ENCODE measurements around the gene MAP1LC3B.

The MAP1LC3B gene

GRCh38 chr16:87363771-87364455, 28.2 kb upstream of the MAP1LC3B start:
- DNase-seq (ENCODE audit: extremely low read depth, insufficient read length): no peak
- Histone ChIP-seq H3K4me3 (replicated peaks; ENCODE audit: low read depth, low read length) (no peak overlapping the region), H3K36me3 (ENCODE audit: control insufficient read depth, insufficient read depth, low read length) (peaks cover 14% of the 10 kb centered on the region), H3K27me3 (replicated peaks; ENCODE audit: control insufficient read depth, insufficient read depth, low read length) (no peaks in the 10 kb centered on the region)
- no peak for TF ChIP-seq CTCF (IDR thresholded peaks at IDR 0.05; ENCODE audit: insufficient read depth, low read length, poor library complexity, severe bottlenecking)

GRCh38 chr16:87365021-87365713, 27.0 kb upstream of the MAP1LC3B start:
- DNase-seq (ENCODE audit: extremely low read depth, insufficient read length): no peak
- H3K36me3 ChIP-seq (ENCODE audit: control insufficient read depth, insufficient read depth, low read length): peaks cover 9% of the 10 kb centered on the region
- H3K27me3 ChIP-seq (replicated peaks; ENCODE audit: control insufficient read depth, insufficient read depth, low read length): no peaks in the 10 kb centered on the region

DNA sequence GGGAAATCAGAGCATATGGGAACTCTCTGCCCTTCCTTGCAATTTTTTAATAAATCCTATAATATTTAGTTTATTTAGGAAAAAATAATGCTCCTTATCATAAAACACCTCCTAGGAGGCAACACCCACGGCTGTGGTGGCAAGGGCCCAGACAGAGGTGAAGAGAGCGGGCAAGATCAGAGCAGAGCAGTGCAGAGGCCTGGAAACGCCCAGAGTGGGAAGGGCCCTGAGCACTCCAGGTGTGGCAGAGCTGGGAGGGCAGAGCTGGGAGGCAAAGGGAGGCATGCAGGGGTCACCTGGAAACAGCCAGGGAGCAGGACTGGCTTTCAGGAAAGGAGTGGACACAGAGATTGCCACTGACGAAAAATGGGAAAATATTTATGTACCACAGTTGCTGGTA, 25.8 kb upstream of the MAP1LC3B start:
- no peak for TF ChIP-seq CTCF (IDR thresholded peaks at IDR 0.05; ENCODE audit: insufficient read depth, low read length, poor library complexity, severe bottlenecking)
- peaks cover 8% of the 10 kb centered on the region for H3K36me3 ChIP-seq (ENCODE audit: control insufficient read depth, insufficient read depth, low read length)
- no peaks in the 10 kb centered on the region for H3K27me3 ChIP-seq (replicated peaks; ENCODE audit: control insufficient read depth, insufficient read depth, low read length)
- no peak overlapping the region for H3K4me3 ChIP-seq (replicated peaks; ENCODE audit: low read depth, low read length)
- DNase-seq (ENCODE audit: extremely low read depth, insufficient read length): no peak

More at GRCh38 chr16:87365021-87365713, 27.0 kb upstream of the MAP1LC3B start:
- H3K4me3 ChIP-seq (replicated peaks; ENCODE audit: low read depth, low read length): no peak overlapping the region
- TF ChIP-seq CTCF (IDR thresholded peaks at IDR 0.05; ENCODE audit: insufficient read depth, low read length, poor library complexity, severe bottlenecking): no peak

DNA sequence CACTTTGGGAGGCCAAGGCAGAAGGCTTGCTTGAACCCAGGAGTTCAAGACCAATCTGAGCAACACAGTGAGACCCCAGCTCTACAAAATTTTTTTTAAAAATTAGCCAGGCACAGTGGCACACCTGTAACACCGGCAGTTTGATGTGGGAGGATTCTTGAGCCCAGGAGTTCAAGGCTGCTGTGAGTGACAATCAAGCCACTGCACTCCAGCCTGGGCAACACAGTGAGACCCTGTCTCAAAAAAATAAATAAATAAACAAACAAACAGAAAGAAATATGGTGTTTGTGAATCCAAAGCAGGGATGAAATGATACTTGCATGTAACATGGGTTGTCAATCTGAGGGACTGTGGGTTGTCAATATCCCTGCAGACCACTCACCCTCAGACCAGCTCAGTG, 25.2 kb upstream of the MAP1LC3B start:
- TF ChIP-seq CTCF (IDR thresholded peaks at IDR 0.05; ENCODE audit: insufficient read depth, low read length, poor library complexity, severe bottlenecking): no peak
- peaks cover 7% of the 10 kb centered on the region for H3K36me3 ChIP-seq (ENCODE audit: control insufficient read depth, insufficient read depth, low read length)
- no peak overlapping the region for H3K4me3 ChIP-seq (replicated peaks; ENCODE audit: low read depth, low read length)
- H3K27me3 ChIP-seq (replicated peaks; ENCODE audit: control insufficient read depth, insufficient read depth, low read length): no peaks in the 10 kb centered on the region
- no peak for DNase-seq (ENCODE audit: extremely low read depth, insufficient read length)

DNA sequence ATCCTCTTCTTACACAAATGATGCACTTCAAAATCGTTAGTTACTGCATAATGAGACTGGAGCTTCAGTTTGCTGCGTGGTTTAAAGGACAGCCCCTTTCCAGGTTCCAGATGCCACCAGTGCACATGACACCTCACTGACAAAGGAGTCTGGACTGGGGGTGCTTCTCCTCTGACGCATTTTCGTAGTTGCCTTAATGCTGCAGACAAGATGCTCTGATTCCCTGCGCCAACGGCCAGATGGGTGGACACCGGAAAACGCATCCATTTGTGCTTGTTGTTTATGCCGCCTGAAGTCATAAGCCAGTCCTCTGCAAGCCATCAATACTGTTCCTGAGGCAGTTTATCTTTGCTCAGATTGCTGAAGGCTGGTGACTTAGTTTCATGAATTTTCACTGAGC, 24.6 kb upstream of the MAP1LC3B start:
- Histone ChIP-seq H3K36me3 (ENCODE audit: control insufficient read depth, insufficient read depth, low read length) (peaks cover 7% of the 10 kb centered on the region), H3K27me3 (replicated peaks; ENCODE audit: control insufficient read depth, insufficient read depth, low read length) (no peaks in the 10 kb centered on the region), H3K4me3 (replicated peaks; ENCODE audit: low read depth, low read length) (no peak overlapping the region)
- no peak for DNase-seq (ENCODE audit: extremely low read depth, insufficient read length)
- no peak for TF ChIP-seq CTCF (IDR thresholded peaks at IDR 0.05; ENCODE audit: insufficient read depth, low read length, poor library complexity, severe bottlenecking)

All from GM06990 (cell line).